Lung (tissue), 12 donors: Measurements from ENCODE around the gene COBL. TPM values are rescaled to one million over a fixed set of nuclear protein-coding genes. Genes with fewer than 3 reads are reported as not detected.
A peak's percentile ranks its signal among the peaks of the same experiment; 100 is the strongest.

Experiments used
- ATAC-seq: fragments of 200-7000 bp; cut with Tn5 transposase; one replicate; pipeline ENCODE4 v1.9.1; 2020; ENCODE audit warnings: moderate number of reproducible peaks; ENCODE audit not compliant: insufficient read depth, low FRiP score
- DNase-seq, 3 donors: peaks; one replicate each; pipeline ENCODE4 v3.0.0-alpha.2; 2013 to 2017
- H3K27ac ChIP-seq, 2 donors: one replicate each; pipeline ENCODE4 v1.5.1; 2013; ENCODE audit warnings: mild to moderate bottlenecking in 2 of 2, moderate library complexity in 2 of 2, control low read depth in 1 of 2, inconsistent platforms in 1 of 2, low read depth in 1 of 2, low read length in 1 of 2
- H3K27me3 ChIP-seq, 3 donors: one replicate each; pipeline ENCODE4 v1.5.1; 2013; ENCODE audit warnings: low read length in 2 of 3; ENCODE audit not compliant: control insufficient read depth in 3 of 3, insufficient read depth in 3 of 3
- H3K36me3 ChIP-seq, 4 donors: one replicate each; pipeline ENCODE4 v1.5.1; 2013; ENCODE audit warnings: low read length in 4 of 4, mild to moderate bottlenecking in 1 of 4, moderate library complexity in 1 of 4; ENCODE audit not compliant: control insufficient read depth in 4 of 4, insufficient read depth in 4 of 4
- H3K4me1 ChIP-seq, 5 donors: one replicate each; pipeline ENCODE4 v1.5.1; 2013; ENCODE audit warnings: low read length in 5 of 5, mild to moderate bottlenecking in 2 of 5, moderate library complexity in 1 of 5; ENCODE audit not compliant: control insufficient read depth in 5 of 5, insufficient read depth in 5 of 5
- H3K4me3 ChIP-seq: one replicate; pipeline ENCODE4 v1.5.1; 2013; ENCODE audit warnings: mild to moderate bottlenecking, control low read depth, moderate library complexity
- H3K9ac ChIP-seq, 2 donors: one replicate each; pipeline ENCODE4 v1.5.1; 2013; ENCODE audit warnings: low read length in 2 of 2, control low read depth in 1 of 2; ENCODE audit not compliant: insufficient read depth in 1 of 2
- H3K9me3 ChIP-seq, 4 donors: one replicate each; pipeline ENCODE4 v1.5.1; 2013; ENCODE audit warnings: low read length in 3 of 4, mild to moderate bottlenecking in 1 of 4, moderate library complexity in 1 of 4; ENCODE audit not compliant: control insufficient read depth in 4 of 4, insufficient read depth in 3 of 4
- WGBS, 2 donors: extraction: QIAGEN DNeasy Blood & Tissue Kit; methylation state at CpG; one replicate each; pipeline ENCODE4 v1.1.7; 2013; 5-methylcytosine and 5-hydroxymethylcytosine counted together
- polyA plus RNA-seq, 2 donors: library from polyadenylated mRNA; stranded (reverse); fragments of 200-250 nt; gene quantifications; one replicate each; pipeline ENCODE4 v1.2.1, GENCODE V29; 2013
- total RNA-seq, 2 donors: library from RNA; depleted of rRNA in 1 of 2; stranded (reverse); fragments of >200 nt in 1 of 2; gene quantifications; one replicate each; pipeline ENCODE4 v1.2.1, GENCODE V29; 2014 to 2021
- TF ChIP-seq, protein P1 (sequence below): IDR thresholded peaks from 2 replicates; pipeline ENCODE4 v1.5.1; 2012; ENCODE audit warnings: mild to moderate bottlenecking; ENCODE audit errors: control extremely low read depth, extremely low read depth
- donor health status: control.
- donor health status: control.
- donor health status: Bipolar disorder and iron deficiency.
- donor health status: healthy.
- donor health status: DM: yes; HTN: yes; CAD: no.

The COBL gene
- total and polyA plus RNA-seq, 4 donors: 6.3 to 38.1 (median 15.0) TPM

DNA sequence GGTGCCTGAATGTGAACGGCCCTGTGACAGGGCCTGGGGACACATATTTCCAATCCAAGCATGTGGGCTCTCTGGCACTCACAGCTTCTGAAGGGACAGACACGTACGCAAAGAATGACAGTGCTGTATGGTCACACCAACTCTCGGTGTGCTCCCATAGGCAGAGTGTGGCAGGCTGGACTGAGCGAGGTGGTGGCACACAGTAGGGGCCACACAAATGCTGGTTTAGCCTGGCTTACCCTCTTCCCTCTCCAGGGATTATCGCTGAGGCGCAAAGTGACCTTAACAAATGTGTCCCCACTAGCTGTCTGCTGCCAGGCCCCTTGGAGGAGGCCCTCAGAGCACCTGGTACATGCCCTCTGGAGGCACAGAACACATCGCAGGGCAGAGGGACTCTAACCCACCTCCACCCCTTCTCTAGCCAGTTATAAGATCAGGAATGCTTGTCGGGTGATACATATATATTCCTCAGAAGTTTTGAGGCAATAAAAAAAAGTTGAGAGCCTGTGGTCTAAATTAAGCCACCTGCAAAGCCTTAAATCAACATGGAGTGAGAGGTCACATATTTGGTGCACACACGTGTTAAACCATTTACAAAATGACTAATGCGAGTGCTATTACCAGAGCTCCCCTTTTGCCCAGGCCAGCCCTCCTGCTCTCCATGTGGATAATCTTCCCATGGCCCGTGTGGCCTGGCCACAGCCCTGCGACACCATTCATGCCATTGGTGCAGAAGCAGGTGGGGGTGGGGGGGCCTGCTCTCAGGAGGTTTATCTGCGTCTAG, 271.1 kb downstream of the COBL start:
- TF ChIP-seq, protein P1, sequence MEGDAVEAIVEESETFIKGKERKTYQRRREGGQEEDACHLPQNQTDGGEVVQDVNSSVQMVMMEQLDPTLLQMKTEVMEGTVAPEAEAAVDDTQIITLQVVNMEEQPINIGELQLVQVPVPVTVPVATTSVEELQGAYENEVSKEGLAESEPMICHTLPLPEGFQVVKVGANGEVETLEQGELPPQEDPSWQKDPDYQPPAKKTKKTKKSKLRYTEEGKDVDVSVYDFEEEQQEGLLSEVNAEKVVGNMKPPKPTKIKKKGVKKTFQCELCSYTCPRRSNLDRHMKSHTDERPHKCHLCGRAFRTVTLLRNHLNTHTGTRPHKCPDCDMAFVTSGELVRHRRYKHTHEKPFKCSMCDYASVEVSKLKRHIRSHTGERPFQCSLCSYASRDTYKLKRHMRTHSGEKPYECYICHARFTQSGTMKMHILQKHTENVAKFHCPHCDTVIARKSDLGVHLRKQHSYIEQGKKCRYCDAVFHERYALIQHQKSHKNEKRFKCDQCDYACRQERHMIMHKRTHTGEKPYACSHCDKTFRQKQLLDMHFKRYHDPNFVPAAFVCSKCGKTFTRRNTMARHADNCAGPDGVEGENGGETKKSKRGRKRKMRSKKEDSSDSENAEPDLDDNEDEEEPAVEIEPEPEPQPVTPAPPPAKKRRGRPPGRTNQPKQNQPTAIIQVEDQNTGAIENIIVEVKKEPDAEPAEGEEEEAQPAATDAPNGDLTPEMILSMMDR: no peak
- Histone ChIP-seq H3K4me3 (no peak overlapping the region), H3K36me3 (no peaks in the 10 kb centered on the region), H3K9ac (no peak overlapping the region), H3K4me1 (peaks cover 0 to 4% (median 0%) of the 10 kb centered on the region in 5 donors), H3K9me3 (no peaks in the 10 kb centered on the region), H3K27me3 (no peaks in the 10 kb centered on the region), H3K27ac (no peak overlapping the region)
- DNase-seq (no peak), ATAC-seq (peak; percentile 68)
- 83 to 92% methylated on average over 14 of the region's 14 CpGs for WGBS, 2 donors

DNA sequence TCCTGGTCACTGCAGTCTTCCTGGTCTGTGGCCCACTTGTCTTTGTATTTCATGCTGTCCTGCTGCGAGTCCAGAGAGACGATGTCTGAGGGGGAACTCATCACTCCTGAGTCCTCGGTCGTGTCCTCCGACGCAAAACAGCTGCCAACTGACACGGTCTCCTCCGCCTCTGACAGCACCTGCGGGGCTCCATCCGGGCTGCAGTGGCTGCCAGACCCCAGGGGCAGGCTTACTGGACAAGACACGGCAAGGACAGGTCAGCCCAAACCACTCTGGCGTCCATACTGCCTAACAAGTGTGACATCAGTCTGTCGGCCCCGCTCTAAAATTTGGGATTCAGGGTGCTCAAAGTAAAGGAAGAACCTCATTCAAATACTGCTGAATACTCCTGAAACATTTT, 273.1 kb downstream of the COBL start:
- no peaks in the 10 kb centered on the region for H3K27me3 ChIP-seq
- DNase-seq (no peak), ATAC-seq (no peak)
- peaks cover 0 to 2% (median 0%) of the 10 kb centered on the region in 5 donors for H3K4me1 ChIP-seq
- no peak overlapping the region for H3K27ac ChIP-seq
- 87 to 92% methylated on average over 14 of the region's 14 CpGs for WGBS, 2 donors
- H3K9me3 ChIP-seq: no peaks in the 10 kb centered on the region
- H3K36me3 ChIP-seq: no peaks in the 10 kb centered on the region
- H3K4me3 ChIP-seq: no peak overlapping the region
- no peak overlapping the region for H3K9ac ChIP-seq
- TF ChIP-seq, protein P1: no peak

DNA sequence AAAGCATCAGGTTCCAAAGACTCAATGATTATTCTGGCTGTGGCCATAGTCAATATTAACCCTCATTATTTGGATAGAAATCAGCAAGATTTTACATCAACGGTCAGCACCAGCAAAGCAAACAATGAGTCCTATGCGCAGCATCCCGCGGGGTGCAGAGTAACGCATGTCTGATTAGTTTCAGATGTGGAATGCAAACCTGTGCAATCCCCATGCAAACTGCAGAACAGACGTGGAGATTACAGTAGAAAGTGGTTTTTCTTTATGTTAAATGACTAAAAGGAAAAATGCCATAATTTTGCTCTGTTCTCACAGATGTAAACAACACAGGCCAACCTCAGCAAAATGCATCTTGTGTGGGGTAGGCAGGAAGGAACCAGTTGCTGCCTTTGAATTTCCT, 275.8 kb downstream of the COBL start:
- Histone ChIP-seq H3K27me3 (no peaks in the 10 kb centered on the region), H3K27ac (no peak overlapping the region), H3K36me3 (no peaks in the 10 kb centered on the region), H3K4me3 (no peak overlapping the region), H3K9ac (no peak overlapping the region), H3K4me1 (no peaks in the 10 kb centered on the region), H3K9me3 (no peaks in the 10 kb centered on the region)
- no peak for DNase-seq
- TF ChIP-seq, protein P1: no peak
- ATAC-seq: no peak
- 56 to 64% methylated on average over 6 of the region's 6 CpGs for WGBS, 2 donors

DNA sequence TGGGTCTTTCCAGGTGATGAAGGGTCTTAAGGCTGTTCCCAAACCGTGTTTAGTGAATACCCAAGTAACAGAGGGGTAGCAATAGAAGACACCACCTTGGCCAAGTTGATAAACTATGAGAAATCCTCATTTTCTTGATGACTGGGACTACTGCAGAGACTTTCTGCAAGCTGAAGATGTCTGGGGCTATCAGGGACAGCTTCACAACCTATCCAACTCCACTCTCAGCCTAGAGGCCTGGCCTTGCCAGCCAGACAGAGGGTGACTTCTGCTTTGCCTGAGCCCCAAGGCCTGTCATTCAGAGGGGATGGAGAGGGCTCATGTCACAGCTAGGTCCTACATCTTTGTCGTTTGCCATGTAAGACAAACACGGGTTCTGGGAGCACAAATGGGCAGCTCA, 278.0 kb downstream of the COBL start:
- Histone ChIP-seq H3K36me3 (no peaks in the 10 kb centered on the region), H3K4me3 (no peak overlapping the region), H3K27ac (no peak overlapping the region), H3K9ac (no peak overlapping the region), H3K9me3 (peaks cover 0 to 3% (median 0%) of the 10 kb centered on the region in 4 donors), H3K4me1 (peaks cover 0 to 12% (median 5%) of the 10 kb centered on the region in 5 donors), H3K27me3 (no peaks in the 10 kb centered on the region)
- 91% methylated on average over 3 of the region's 3 CpGs for WGBS, 2 donors
- DNase-seq (no peak), ATAC-seq (no peak)
- TF ChIP-seq, protein P1: no peak
